HFFc6 (cell line): ENCODE data around the gene TRIM33. TPM values are rescaled to one million over a fixed set of nuclear protein-coding genes. Genes with fewer than 3 reads are reported as not detected.
"Not testable (repeated sequence)": the region's sequence is repeated elsewhere in the genome, so short reads cannot be mapped to it uniquely, and the experiment has no call there.

Source experiments
- DNase-seq: peaks from one replicate; pipeline ENCODE4 v3.0.0-alpha.2; 2018
- H3K27ac Mint-ChIP-seq: 2 replicates; pipeline ENCODE4 v1.8.0; 2020; ENCODE audit warnings: mild to moderate bottlenecking, mixed read lengths
- H3K27me3 Mint-ChIP-seq: 2 replicates; pipeline ENCODE4 v1.8.0; 2021; ENCODE audit warnings: mild to moderate bottlenecking, moderate library complexity, mixed read lengths; ENCODE audit not compliant: insufficient read depth
- H3K36me3 Mint-ChIP-seq: 2 replicates; pipeline ENCODE4 v1.8.0; 2021; ENCODE audit warnings: low read depth, mixed read lengths
- H3K4me1 Mint-ChIP-seq: 2 replicates; pipeline ENCODE4 v1.8.0; 2020; ENCODE audit warnings: low read depth, mixed read lengths
- H3K4me3 Mint-ChIP-seq: 2 replicates; pipeline ENCODE4 v1.8.0; 2020; ENCODE audit warnings: mild to moderate bottlenecking, moderate library complexity, mixed read lengths
- H3K9me3 Mint-ChIP-seq: 2 replicates; pipeline ENCODE4 v1.8.0; 2020; ENCODE audit warnings: mild to moderate bottlenecking, mixed read lengths
- total RNA-seq, 6 experiments: library from RNA; stranded (reverse); fragmentation: NEBNext Ultra II Directional; extraction: Animal tissue kit (Norgen Biotek cat#: 25700); gene quantifications; 2 replicates in 1 of 6; 3 replicates in 5 of 6; pipeline ENCODE4 v1.2.3, GENCODE V29; 2021
- TF ChIP-seq, protein P1 (sequence below): fragments of 200-600 bp; sonication (generic); IDR thresholded peaks from 2 replicates; pipeline ENCODE4 v1.5.0; 2021; ENCODE audit warnings: antibody characterized with exemption, mild to moderate bottlenecking

The TRIM33 gene
- total RNA-seq, 6 experiments from 2014 or later, result 17.6 to 20.5 (median 19.3) TPM

GRCh38 chr1:114490274-114490693 lies 20.7 kb downstream of the TRIM33 start:
- Mint-ChIP-seq H3K4me3 (no peak overlapping the region), H3K9me3 (no peaks in the 10 kb centered on the region), H3K4me1 (peaks cover 13% of the 10 kb centered on the region), H3K27ac (no peak overlapping the region), H3K36me3 (peaks cover 10% of the 10 kb centered on the region), H3K27me3 (no peaks in the 10 kb centered on the region)
- DNase-seq, result no peak
- TF ChIP-seq, protein P1, sequence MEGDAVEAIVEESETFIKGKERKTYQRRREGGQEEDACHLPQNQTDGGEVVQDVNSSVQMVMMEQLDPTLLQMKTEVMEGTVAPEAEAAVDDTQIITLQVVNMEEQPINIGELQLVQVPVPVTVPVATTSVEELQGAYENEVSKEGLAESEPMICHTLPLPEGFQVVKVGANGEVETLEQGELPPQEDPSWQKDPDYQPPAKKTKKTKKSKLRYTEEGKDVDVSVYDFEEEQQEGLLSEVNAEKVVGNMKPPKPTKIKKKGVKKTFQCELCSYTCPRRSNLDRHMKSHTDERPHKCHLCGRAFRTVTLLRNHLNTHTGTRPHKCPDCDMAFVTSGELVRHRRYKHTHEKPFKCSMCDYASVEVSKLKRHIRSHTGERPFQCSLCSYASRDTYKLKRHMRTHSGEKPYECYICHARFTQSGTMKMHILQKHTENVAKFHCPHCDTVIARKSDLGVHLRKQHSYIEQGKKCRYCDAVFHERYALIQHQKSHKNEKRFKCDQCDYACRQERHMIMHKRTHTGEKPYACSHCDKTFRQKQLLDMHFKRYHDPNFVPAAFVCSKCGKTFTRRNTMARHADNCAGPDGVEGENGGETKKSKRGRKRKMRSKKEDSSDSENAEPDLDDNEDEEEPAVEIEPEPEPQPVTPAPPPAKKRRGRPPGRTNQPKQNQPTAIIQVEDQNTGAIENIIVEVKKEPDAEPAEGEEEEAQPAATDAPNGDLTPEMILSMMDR, result no peak

DNA sequence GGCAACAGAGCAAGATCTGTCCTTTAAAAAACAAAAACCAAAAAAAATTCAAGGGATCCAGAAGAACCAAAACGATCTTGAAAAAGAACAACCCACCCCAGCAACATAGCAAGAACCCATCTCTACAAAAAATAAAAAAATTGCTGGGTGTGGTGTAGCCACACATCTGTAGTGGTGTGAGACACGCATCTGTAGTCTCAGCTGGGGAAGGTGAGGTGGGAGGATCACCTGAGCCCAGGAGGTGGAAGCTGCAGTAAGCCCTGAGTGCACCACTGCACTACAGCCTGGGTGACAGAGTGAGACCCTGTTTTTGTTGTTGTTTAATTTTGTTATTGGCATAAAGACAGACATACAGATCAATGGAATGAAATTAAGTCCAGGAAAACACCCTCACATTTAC lies 22.3 kb downstream of the TRIM33 start:
- no peaks in the 10 kb centered on the region for H3K27me3 Mint-ChIP-seq
- no peak overlapping the region for H3K4me3 Mint-ChIP-seq
- H3K9me3 Mint-ChIP-seq, result no peaks in the 10 kb centered on the region
- no peak for DNase-seq
- H3K4me1 Mint-ChIP-seq, result peaks cover 13% of the 10 kb centered on the region
- no peak overlapping the region for H3K27ac Mint-ChIP-seq
- H3K36me3 Mint-ChIP-seq, result peaks cover 6% of the 10 kb centered on the region; the same call in 1 of the 2 replicates
- TF ChIP-seq, protein P1, result no peak

GRCh38 chr1:114485286-114485685 lies 25.7 kb downstream of the TRIM33 start:
- H3K27ac Mint-ChIP-seq, result no peak overlapping the region
- no peaks in the 10 kb centered on the region; the same call in 1 of the 2 replicates for H3K27me3 Mint-ChIP-seq
- DNase-seq, result no peak

GRCh38 chr1:114482585-114482984 lies 28.4 kb downstream of the TRIM33 start:
- H3K4me1 Mint-ChIP-seq, result peaks cover 20% of the 10 kb centered on the region

More at GRCh38 chr1:114485286-114485685, 25.7 kb downstream of the TRIM33 start:
- H3K4me3 Mint-ChIP-seq, result no peak overlapping the region
- H3K9me3 Mint-ChIP-seq, result no peaks in the 10 kb centered on the region
- TF ChIP-seq, protein P1, result no peak
- H3K36me3 Mint-ChIP-seq, result peaks cover 10% of the 10 kb centered on the region
- H3K4me1 Mint-ChIP-seq, result peaks cover 7% of the 10 kb centered on the region

GRCh38 chr1:114479636-114480035 lies 31.4 kb downstream of the TRIM33 start:
- H3K27ac Mint-ChIP-seq, DNase-seq, H3K27me3 Mint-ChIP-seq, H3K9me3 Mint-ChIP-seq, H3K4me3 Mint-ChIP-seq: not testable (repeated sequence)
- H3K36me3 Mint-ChIP-seq, result peaks cover 25% of the 10 kb centered on the region
- H3K4me1 Mint-ChIP-seq, result peaks cover 37% of the 10 kb centered on the region

More at GRCh38 chr1:114482585-114482984, 28.4 kb downstream of the TRIM33 start:
- Mint-ChIP-seq H3K4me3 (no peak overlapping the region), H3K27ac (no peak overlapping the region), H3K36me3 (peaks cover 20% of the 10 kb centered on the region), H3K9me3 (no peaks in the 10 kb centered on the region; the same call in 1 of the 2 replicates), H3K27me3 (no peaks in the 10 kb centered on the region; the same call in 1 of the 2 replicates)
- no peak for DNase-seq
- TF ChIP-seq, protein P1, result no peak

- TF ChIP-seq, protein P1, result no peak
- Mint-ChIP-seq H3K27me3 (no peaks in the 10 kb centered on the region; the same call in 1 of the 2 replicates), H3K36me3 (peaks cover 25% of the 10 kb centered on the region), H3K4me3 (no peak overlapping the region), H3K9me3 (no peaks in the 10 kb centered on the region; the same call in 1 of the 2 replicates), H3K4me1 (peaks cover 37% of the 10 kb centered on the region), H3K27ac (no peak overlapping the region)
- DNase-seq, result no peak
Observed at GRCh38 chr1:114479134-114479533, 31.9 kb downstream of the TRIM33 start.
